GM18868 (cell line): ENCODE results near the gene DRC7.
A peak's percentile ranks its signal among the peaks of the same experiment; 100 is the strongest.

Source experiments
- ATAC-seq: cut with Tn5 transposase; IDR thresholded peaks from one replicate; pipeline ENCODE4 v1.9.1; 2021; ENCODE audit warnings: mild to moderate bottlenecking, moderate library complexity; ENCODE audit not compliant: unreplicated experiment

The DRC7 gene

DNA sequence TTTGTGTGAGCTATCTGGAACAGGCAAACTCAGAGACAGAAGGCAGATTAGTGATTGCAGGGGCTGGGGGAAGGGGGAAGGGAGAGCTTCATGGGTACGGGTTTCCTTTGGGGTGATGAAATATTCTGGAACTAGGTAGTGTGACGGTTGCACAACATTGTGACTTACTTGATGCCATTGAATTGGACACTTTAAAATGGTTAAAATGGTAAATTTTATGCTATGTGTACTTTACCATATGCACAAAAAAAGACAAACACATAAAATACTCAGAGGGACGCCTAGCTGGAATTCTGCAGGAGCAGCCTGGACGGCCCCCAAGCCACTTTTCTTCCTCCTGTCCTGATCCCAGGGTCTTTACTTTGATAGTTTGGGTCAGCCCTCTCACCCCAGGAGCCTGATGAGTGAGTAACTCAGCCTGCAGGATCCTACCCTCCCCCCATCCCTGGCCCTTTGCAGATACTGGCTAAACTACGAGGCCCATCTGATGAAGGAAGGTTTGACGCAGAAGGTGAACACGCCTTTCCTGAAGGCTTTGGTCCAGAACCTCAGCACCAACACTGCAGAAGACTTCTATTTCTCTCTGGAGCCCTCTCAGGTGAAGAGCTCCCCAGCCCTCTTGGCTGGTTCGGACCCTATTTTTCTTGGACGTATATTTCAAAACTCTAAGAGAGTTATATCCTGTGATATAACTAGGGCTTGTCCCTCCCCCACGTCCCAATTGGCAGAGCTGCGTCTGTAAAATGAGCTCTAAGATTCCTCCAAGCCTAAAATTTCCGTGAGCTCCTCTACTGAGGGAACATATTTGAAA lies 18.7 kb upstream of the DRC7 start:
- ATAC-seq, result no peak

DNA sequence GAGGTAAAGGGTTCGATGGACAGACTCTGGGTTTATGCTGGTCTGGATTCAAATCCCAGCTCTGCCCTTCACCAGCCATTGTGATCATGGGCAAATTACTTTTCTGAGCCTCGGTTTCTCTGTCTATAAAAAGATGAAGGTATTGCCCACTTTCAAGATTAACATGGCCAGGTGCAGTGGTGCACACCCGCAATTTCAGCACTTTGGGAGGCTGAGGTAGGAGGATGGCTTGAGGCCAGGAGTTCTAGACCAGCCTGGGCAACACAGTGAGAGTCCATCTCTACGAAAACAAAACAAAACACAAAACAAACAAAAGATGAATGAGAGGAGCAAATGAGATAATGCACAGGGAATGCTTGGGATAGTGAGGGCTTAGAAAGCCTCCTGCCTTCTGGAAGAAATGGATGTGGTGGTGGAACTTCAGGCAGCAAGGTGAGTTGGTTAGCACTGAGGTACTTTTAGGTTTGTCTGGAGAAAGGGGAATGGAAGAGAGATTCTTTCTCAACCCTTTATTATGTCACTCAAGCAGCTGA lies 18.0 kb upstream of the DRC7 start:
- no peak for ATAC-seq

DNA sequence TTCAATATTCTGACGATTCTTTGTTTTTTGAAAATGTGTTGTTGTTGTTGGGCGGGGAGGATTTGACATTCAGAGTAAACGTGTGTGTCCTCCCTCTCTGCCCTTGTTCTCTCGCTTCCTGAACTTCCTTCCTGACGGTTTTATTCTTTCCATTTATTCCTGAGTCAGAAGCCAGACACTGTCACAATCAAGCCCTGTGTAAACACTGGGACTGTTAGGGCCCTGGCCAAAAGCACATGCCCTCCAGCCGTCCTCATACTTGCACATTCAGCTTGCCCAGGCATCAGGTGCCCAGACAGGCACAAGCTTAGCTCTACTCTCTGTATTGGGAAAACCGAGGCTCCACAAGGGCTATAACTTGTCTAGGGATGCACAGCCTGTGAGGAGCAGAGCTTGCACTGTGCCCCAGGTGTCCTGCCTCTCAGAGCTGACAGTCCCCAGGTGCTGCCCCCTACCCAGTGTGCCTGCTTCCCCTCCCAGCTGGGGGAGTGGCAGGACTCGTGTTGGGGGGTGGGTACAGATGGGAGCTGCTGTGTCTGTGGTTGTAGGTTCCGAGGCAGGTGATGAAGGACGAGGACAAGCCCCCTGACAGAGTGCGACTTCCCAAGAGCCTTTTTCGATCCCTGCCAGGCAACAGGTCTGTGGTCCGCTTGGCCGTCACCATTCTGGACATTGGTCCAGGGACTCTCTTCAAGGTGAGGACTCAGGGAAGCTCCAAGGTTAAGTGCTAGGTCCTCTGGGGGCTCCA lies 16.8 kb upstream of the DRC7 start:
- no peak for ATAC-seq

DNA sequence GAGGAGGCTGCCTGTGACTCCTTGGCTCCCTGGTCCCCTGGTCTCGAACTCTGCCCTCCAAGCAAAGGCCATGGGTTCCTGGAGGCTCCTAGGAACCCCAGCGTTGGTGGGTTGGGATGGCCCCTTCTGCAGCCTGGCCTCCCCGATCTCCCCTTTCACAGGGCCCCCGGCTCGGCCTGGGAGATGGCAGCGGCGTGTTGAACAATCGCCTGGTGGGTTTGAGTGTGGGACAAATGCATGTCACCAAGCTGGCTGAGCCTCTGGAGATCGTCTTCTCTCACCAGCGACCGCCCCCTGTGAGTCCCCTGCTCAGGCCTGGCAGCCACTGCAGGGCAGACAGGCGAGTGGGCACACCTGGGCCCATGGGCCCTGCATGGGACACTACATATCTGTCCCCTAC lies 15.6 kb upstream of the DRC7 start:
- no peak for ATAC-seq

DNA sequence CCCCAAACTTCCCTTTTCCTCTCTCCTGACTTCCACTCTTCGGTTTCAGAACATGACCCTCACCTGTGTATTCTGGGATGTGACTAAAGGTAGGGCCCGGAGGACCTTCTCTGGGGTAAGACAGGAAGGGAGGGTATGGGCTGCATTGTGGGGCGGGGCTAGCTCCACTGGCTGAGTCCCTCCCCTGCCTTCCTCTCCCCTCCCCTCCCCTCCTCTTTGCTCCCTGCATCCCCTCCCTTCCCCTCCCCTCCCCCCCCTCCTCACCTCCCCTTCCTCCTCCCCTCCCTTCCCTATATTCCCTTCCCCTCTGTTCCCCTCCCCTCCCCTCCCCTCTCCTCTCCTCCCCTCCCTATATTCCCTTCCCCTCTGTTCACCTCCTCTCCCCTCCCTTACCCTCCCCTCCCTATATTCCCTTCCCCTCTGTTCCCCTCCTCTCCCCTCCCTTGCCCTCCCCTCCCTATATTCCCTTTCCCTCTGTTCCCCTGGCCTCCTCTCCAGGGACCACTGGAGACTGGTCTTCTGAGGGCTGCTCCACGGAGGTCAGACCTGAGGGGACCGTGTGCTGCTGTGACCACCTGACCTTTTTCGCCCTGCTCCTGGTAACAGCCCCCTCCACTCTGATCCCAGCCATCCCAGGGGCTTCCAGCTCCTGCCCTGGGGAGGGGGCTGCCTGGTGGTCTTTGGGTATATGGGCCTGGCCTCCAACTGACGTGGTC lies 14.7 kb upstream of the DRC7 start:
- ATAC-seq, result no peak

DNA sequence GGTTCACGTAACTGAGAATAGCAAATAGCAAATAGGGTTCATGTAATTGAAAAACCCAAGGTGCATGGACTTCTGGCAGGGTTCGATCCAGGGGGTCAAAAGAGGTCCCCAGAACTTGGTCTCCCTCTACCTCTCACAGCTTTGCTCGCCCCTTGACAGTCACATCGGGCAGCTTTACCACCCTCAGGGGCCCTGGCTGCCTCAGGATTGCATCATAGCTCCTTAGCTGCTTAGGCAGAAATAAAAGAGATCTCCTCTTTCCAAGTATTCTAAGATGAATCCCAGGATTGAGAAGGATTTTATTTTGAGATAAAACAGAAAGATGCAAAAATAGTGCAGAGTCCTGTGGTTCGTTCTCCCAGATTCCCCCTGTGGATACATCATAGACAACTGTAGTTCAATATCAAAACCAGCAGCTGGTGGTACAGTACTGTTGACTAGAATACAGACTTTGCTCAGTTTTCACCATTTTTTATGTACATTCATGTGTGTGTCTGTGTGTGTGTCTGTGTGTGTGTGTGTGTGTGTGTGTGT lies 13.7 kb upstream of the DRC7 start:
- no peak for ATAC-seq

DNA sequence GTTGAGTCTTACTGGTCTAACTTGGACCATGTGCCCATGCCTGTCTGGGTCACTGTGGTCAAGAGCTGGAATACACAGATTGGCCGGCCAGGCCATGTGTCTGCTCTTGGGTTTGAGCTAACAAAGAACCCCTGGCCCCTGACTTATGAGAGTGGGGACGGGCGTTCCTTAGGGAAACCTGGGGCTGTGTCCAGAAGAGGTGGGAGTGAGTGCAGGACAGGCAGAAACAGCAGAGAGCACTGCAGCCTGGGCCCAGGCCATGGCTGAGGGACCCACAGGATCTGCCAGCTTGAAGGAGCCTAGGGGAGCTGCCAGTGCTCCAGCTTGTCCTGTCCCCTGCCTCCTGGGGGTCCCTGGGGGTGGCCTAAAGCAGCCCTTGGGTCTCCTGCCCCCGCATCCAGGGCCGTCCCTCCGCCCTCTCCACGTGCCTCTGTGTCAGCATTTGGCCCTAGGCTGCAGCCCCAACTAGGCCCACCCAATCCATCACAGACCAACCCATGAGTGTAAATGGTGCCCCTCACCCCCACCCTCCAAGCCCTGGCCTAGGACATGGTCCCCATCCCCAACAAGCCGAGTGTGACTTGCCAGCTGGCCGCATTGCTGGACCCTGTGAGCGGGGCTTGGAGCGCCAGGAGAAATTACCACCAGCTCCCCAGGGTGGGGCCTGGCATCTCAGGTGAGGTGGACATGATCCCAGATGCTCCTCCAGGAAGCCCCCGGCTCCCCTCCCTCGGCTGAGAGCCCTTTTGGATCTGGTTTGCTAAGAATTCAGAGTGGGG lies 12.5 kb upstream of the DRC7 start:
- ATAC-seq, result no peak

DNA sequence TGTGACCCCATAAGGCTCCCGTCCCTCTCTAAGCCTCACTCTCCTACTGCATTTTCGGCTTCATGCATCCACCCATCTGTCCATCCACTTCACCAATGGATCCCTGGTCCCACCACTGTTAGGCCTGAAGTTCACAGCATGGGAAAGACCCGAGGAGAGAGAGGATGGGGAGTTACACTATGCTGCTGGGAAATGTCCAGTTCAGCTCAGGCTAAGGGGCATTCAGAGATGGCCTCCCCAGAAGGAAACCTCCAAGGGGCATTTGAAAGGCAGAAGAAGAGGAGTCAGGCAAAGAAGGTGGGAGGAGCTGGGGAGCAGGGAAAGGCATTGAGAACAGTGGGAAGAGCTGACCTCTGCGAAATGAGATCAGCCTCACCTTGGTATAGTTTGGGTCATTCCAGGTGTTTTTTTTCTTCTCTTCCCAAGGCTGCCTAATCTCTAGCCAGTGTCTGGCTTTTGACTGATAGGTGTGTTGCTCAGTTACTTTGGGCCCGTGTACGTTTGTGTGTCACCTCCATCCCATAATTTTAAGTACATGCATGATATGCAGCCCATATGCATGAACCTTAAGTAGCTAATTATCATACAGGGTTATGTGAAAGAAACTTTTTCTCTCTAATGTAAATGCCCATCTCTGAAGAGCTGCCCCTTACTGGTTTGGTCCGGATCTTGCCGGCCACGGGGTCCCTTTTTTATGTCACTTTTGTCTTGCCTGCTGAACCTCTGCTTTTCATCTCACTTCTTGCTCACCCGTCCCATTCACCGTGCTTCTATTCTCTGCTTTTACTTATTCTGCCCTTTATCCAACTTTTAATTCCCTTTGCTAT lies 11.6 kb upstream of the DRC7 start:
- ATAC-seq, result no peak

DNA sequence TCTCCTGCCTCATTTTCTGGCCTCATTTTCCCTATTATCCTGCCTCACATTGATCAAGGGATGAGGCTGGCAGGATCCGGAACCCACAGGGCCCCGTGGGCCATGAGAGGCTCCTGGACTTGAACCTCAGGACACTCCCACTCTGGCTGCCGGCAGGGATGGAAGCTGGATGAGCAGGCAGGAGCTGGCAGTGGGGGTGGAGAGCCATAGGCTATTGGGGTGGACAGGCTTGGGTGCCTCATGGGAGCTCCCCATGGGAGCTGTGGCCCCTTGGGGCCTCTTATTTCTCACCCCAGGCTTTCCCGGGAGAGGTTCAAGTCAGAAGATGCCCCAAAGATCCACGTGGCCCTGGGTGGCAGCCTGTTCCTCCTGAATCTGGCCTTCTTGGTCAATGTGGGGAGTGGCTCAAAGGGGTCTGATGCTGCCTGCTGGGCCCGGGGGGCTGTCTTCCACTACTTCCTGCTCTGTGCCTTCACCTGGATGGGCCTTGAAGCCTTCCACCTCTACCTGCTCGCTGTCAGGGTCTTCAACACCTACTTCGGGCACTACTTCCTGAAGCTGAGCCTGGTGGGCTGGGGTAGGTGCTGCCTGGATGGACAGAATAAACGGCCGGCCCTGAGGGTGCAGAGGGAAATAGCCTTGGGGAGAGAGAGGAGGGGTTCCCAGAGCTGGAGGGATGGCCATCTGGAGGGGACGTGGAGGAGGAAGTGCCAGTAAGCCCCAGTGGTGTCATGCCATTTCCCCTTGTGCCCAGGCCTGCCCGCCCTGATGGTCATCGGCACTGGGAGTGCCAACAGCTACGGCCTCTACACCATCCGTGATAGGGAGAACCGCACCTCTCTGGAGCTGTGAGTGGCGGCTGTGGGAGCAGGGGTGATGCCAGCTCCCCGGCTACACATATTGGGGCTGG lies 10.7 kb upstream of the DRC7 start:
- no peak for ATAC-seq

DNA sequence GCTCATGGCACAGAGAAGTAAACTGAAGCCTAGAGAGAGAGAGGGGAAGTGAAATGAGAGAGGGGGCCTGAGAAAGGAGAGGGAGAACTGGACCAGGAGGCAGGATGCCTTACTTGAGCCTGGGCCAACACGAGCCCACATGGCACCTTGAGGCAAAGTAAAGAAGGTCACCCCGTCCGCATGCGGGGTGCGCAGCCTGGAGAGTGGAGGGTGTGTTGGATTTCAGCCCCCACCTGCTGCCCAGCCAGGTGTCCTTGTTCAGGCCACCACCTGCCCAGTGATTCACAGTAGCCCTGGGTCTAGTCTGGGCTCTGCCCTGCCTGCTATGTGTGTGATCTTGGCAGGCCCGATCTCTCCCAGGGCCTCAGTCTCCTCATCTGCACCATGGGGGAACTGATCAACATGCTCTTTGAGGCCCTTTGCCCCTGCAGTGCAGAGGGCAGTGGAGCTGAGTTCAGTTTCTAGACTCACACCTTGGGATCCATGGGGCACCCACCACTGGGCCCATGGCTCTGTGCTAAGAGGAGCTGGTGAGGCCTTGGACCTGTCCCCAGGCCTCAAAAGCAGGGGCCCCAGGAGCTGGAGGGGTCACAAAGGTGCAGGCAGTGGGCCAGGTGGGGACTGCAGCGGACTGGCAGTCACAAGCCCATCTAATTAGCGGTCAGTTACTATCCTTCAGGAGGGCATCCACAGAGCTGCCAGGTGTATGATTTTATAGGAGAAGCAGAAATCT lies 9.8 kb upstream of the DRC7 start:
- no peak for ATAC-seq

DNA sequence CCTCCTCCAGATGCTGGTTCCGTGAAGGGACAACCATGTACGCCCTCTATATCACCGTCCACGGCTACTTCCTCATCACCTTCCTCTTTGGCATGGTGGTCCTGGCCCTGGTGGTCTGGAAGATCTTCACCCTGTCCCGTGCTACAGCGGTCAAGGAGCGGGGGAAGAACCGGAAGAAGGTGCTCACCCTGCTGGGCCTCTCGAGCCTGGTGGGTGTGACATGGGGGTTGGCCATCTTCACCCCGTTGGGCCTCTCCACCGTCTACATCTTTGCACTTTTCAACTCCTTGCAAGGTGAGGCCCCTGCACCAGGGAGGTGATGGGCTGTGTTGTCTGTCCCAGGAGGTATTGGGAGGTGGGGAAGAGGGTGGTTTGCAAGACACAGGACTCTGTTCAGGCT lies 9.0 kb upstream of the DRC7 start:
- no peak for ATAC-seq

DNA sequence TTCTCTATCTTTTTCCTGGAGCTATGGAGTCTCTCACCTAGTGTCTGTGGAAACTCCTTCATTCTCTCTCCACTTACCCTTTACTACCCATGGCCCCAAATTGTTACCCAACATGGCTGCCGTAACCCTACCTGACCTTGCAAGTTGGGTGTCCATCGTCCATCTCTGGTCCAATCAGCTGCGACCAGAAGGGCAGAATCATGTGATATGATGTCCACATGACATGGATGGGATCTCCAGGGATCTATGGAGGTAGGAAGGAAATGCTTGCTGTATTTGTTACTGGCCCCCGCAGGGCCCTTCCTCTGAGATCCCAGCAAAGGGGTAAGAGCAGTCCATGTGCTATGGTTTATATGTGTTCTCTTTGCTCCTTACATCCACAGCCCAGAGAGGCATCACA lies 8.0 kb upstream of the DRC7 start:
- no peak for ATAC-seq

DNA sequence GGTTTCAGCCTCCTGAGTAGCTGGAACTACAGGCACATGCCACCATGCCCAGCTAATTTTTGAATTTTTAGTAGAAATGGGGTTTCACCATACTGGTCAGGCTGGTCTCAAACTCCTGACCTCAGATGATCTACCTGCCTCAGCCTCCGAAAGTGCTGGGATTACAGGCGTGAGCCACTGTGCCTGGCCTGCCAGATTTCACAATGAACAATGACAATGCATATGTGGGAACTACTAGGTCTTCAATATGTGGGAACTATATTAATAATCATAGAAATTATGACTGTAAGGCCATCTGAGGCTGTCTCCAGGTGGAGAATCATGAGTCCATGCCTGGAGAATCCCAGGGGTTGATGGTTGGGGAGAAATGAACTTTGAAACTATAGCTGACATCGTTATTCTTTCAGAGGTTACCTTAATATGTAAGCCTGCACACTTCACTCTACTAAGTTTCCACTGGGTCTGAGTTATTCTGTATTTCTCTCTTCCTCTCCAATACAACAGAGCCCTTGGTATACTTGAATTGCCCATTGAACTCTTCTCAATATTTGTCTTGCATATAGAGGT lies 7.2 kb upstream of the DRC7 start:
- no peak for ATAC-seq

DNA sequence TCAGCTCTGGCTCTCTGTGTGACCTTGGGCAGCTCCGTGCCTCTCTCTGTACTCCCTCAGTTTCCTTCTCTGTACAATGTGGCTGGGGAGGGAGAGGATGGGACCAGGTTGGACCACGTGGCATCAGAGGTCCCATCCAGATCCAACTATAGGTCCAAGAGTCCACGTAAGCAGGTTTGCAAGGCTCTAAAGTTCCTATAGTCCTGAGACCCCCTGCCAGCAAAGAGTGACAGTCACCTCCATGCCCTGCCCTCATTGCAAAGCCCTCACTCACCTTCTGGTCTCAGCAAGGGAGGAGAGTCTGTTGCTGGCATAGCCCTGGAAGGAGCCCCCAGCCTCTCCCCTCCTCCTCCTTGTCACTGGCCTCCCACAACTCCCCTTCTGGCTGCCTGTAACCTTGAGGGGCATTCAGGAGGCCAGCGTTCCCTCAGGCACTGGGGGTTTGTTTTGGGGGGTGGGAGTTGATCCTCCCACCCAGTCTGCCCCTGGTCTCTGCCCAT lies 6.1 kb upstream of the DRC7 start:
- ATAC-seq, result no peak

DNA sequence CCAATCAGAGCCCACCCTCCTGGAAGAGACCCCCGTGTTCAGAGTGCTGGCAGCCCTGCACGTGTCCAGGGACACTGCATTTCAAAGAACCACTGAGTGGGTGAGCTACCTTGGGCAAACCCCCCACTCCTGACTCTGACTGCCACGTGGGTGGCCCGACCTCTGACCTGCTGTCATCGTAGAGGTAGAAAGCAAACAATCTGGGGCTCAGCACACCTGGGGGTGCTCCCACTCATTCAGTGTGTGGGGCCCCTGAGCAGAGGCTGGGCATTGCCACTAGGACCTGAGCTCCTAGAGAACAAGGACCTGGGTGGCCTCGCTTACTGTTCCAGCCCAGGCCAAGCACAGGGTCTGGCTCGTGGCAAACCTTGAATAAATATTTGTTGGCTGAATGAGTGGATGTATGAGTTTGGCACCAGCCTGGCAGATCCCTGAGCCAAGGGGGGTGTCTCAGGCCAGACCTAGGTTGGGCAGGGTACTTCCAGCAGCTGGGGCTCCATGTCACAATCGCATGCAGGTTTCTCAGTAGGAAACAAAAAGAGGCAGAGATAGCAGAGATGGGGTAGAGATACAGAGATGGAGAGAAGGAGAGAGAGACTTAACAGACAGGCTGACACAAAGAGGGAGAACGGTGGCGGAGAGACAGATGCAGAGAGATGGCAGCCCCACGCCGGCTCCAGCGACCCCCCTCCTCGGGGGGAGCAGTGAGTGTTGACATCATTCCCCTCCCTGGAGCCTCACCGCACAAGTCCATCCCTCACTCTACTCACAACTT lies 5.4 kb upstream of the DRC7 start:
- no peak for ATAC-seq

DNA sequence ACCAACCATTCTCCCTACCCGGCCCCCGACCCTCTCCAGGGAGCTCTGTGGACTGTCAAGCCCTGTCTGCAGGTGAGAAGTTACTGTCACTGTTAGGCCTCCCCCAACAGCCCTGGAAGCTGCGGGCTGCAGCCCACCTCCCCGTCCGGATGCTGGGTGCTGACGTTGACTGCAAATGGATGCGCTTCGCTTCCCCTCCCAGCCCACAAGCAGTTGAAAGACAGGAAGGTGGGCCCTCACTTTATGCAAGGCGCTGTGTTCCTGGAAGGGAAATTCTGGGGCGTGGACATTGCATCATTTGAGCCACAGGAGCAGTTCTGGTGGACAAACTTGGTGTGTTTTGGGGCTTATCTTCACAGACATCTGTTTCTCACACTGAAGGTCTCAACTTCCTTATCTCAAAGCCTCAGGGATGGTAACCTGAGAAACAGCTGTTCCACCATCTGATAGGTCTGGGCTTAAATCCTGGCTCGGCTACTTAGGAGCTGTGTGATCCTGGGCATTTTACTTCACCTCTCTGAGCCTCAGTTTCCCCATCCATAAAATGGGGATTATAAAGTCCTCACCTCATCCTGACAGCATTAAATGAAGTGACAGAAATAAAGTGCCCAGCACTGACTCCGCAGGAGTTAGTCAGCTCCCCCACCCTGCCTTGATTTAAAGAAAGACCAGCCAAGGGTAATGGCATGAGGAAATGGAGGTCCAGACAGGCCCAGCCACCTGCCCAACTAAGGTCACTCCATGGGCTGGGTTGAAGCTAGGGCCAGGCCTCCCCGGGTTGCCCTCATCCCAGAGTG lies 4.6 kb upstream of the DRC7 start:
- peak; percentile 81 for ATAC-seq
